MM.1S (cell line): ENCODE results near the gene BTBD9.

Experiments
- DNase-seq: peaks from one replicate; pipeline ENCODE4 v3.0.0-alpha.2; 2015
- H2AFZ ChIP-seq: fragments of 300-600 bp; sonication (generic); 2 replicates; pipeline ENCODE4 v1.6.0; 2016; ENCODE audit warnings: antibody characterized with exemption, low read length
- H3F3A ChIP-seq: fragments of 300-600 bp; sonication (generic); 2 replicates; pipeline ENCODE4 v1.6.1; 2016; ENCODE audit warnings: mild to moderate bottlenecking, antibody characterized with exemption, low read length, moderate library complexity, mixed read lengths; ENCODE audit not compliant: insufficient read depth
- H3K27ac ChIP-seq: fragments of 300-600 bp; sonication (generic); 2 replicates; pipeline ENCODE4 v1.5.1; 2016; ENCODE audit warnings: mild to moderate bottlenecking, low read length
- H3K27me3 ChIP-seq: fragments of 300-600 bp; sonication (generic); replicated peaks from 2 replicates; pipeline ENCODE4 v1.6.0; 2016; ENCODE audit warnings: low read length; ENCODE audit not compliant: insufficient read depth
- H3K36me3 ChIP-seq: fragments of 300-600 bp; sonication (generic); replicated peaks from 2 replicates; pipeline ENCODE4 v1.6.1; 2016; ENCODE audit warnings: mild to moderate bottlenecking, low read length, mixed read lengths; ENCODE audit not compliant: insufficient read depth
- H3K4me1 ChIP-seq: fragments of 300-600 bp; sonication (generic); 2 replicates; pipeline ENCODE4 v1.6.1; 2016; ENCODE audit warnings: low read length, mixed read lengths
- H3K4me2 ChIP-seq: fragments of 300-600 bp; sonication (generic); 2 replicates; pipeline ENCODE4 v1.6.0; 2016; ENCODE audit warnings: low read depth, low read length
- H3K4me3 ChIP-seq: fragments of 300-600 bp; sonication (generic); 2 replicates; pipeline ENCODE4 v1.5.1; 2016; ENCODE audit warnings: low read length, mixed read lengths
- H3K79me2 ChIP-seq: fragments of 300-600 bp; sonication (generic); 2 replicates; pipeline ENCODE4 v1.6.1; 2016; ENCODE audit warnings: mixed run types, low read length, mixed read lengths
- H3K9ac ChIP-seq: fragments of 300-600 bp; sonication (generic); 2 replicates; pipeline ENCODE4 v1.6.1; 2016; ENCODE audit warnings: low read length, mixed read lengths
- H3K9me2 ChIP-seq: fragments of 300-600 bp; sonication (generic); replicated peaks from 2 replicates; pipeline ENCODE4 v1.6.1; 2016; ENCODE audit warnings: mild to moderate bottlenecking, low read length, mixed read lengths; ENCODE audit not compliant: insufficient read depth
- H3K9me3 ChIP-seq: fragments of 300-600 bp; sonication (generic); replicated peaks from 2 replicates; pipeline ENCODE4 v1.6.1; 2016; ENCODE audit warnings: mild to moderate bottlenecking, low read length, mixed read lengths; ENCODE audit not compliant: insufficient read depth
- H4K20me1 ChIP-seq: fragments of 300-600 bp; sonication (generic); 2 replicates; pipeline ENCODE4 v1.6.1; 2016; ENCODE audit warnings: mild to moderate bottlenecking, low read length, moderate library complexity, mixed read lengths; ENCODE audit not compliant: insufficient read depth
- EZH2 ChIP-seq: fragments of 300-600 bp; sonication (generic); optimal IDR thresholded peaks from 2 replicates; pipeline ENCODE3; 2017; ENCODE audit warnings: low read depth, mild to moderate bottlenecking, antibody characterized with exemption, low read length, mixed read lengths
- EZH2phosphoT487 ChIP-seq: fragments of 300-600 bp; sonication (generic); IDR thresholded peaks from 2 replicates; pipeline ENCODE4 v1.6.1; 2018; ENCODE audit warnings: antibody characterized with exemption, low read length
- TF ChIP-seq, protein P1 (sequence below): fragments of 300-600 bp; sonication (generic); IDR thresholded peaks from 2 replicates; pipeline ENCODE4 v1.5.1; 2016; ENCODE audit warnings: antibody characterized with exemption, low read length, mixed read lengths

The BTBD9 gene

DNA sequence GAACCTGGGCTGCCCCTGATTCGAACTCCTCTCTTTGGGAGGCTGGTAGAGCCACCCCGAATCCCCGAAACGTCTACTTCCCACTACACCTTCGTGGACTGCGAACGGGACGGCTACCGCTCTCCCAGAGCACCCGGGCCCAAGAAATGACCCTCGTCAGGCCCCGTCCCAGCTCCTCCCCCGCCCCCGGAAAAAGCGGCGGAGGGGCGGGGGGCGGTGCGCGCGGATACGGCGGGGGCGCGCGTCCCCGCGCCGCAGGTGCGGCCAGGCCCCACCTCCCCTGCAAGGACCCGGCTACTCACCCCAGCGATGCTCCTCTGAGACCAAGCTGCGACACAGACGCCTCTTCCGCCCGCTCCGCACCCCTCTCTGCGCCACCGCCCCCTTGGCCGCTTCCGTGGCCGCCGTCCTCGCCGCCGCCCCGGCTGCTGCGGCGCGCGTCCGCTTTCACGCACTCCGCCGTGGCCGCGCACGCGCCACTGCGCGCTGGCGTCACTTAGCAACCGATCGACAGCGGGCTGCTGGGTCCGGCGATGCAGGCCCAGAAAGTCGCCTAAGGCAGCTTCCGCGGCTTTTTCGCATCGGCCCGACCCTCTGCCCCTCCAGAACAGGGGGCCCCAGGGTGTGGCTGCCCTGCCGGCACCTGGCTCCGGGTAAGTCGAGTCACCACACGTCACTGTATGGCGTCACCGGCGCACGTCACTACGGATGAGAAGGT lies at the start of gene BTBD9:
TSS of gene BTBD9 (minus strand) at position 432 of the 718 bp plus-strand sequence.
- Histone ChIP-seq H3F3A (peaks cover 3% of the 10 kb centered on the region), H3K79me2 (no peaks in the 10 kb centered on the region), H3K4me1 (peaks cover 4% of the 10 kb centered on the region; the same call in 1 of the 2 replicates), H3K27me3 (no peaks in the 10 kb centered on the region), H3K36me3 (no peaks in the 10 kb centered on the region), H3K4me3 (peak within 1 kb of the TSS; percentile 98), H3K27ac (peak within 1 kb of the TSS; percentile 79; the same call in 1 of the 2 replicates), H2AFZ (peak within 1 kb of the TSS; percentile 100), H3K4me2 (peak within 1 kb of the TSS; percentile 59), H3K9ac (peak within 1 kb of the TSS; percentile 88), H3K9me2 (no peaks in the 10 kb centered on the region), H4K20me1 (no peaks in the 10 kb centered on the region), H3K9me3 (no peaks in the 10 kb centered on the region)
- DNase-seq, result peak; percentile 82
- TF ChIP-seq EZH2phosphoT487 (no peak), EZH2 (no peak)
- TF ChIP-seq, protein P1, sequence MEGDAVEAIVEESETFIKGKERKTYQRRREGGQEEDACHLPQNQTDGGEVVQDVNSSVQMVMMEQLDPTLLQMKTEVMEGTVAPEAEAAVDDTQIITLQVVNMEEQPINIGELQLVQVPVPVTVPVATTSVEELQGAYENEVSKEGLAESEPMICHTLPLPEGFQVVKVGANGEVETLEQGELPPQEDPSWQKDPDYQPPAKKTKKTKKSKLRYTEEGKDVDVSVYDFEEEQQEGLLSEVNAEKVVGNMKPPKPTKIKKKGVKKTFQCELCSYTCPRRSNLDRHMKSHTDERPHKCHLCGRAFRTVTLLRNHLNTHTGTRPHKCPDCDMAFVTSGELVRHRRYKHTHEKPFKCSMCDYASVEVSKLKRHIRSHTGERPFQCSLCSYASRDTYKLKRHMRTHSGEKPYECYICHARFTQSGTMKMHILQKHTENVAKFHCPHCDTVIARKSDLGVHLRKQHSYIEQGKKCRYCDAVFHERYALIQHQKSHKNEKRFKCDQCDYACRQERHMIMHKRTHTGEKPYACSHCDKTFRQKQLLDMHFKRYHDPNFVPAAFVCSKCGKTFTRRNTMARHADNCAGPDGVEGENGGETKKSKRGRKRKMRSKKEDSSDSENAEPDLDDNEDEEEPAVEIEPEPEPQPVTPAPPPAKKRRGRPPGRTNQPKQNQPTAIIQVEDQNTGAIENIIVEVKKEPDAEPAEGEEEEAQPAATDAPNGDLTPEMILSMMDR, result no peak

DNA sequence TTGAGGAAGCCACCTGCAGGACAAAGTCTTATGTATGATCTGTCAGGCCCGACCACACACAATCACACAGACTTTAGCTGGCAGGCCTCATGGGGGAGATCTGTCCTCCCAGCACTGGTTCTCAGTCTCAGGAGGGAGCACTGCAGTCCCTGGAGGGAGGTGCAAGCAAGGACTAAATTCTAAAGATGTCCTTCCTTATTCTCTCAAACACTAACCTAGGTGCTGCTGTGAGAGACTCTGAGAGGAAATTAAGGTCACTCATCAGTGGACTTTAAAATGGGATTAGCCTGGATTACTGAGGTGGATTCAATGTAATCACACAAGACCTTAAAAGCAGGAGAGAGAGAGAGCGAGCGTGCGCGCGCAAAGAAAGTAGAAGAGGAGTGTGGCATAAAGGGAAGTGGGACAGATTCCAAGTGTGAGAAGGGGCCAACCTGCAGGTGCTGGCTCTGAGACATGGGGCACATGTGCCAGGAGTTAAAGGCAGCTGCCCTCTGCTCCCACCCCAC lies 48.9 kb upstream of the BTBD9 start:
- no peaks in the 10 kb centered on the region for H3K9me2 ChIP-seq
- H3K9me3 ChIP-seq, result no peaks in the 10 kb centered on the region
- no peaks in the 10 kb centered on the region for H3K27me3 ChIP-seq
- TF ChIP-seq EZH2, result no peak
- TF ChIP-seq EZH2phosphoT487, result no peak
- TF ChIP-seq, protein P1, result no peak
- H3K9ac ChIP-seq, result no peak overlapping the region
- no peaks in the 10 kb centered on the region for H3F3A ChIP-seq
- peaks cover 8% of the 10 kb centered on the region; the same call in 1 of the 2 replicates for H3K4me1 ChIP-seq
- no peak overlapping the region for H3K27ac ChIP-seq
- H3K36me3 ChIP-seq, result no peaks in the 10 kb centered on the region; the same call in 1 of the 2 replicates
- no peak overlapping the region for H2AFZ ChIP-seq
- no peak overlapping the region for H3K4me3 ChIP-seq
- DNase-seq, result no peak
- no peaks in the 10 kb centered on the region for H4K20me1 ChIP-seq
- peaks cover 58% of the 10 kb centered on the region for H3K79me2 ChIP-seq
- H3K4me2 ChIP-seq, result no peak overlapping the region

DNA sequence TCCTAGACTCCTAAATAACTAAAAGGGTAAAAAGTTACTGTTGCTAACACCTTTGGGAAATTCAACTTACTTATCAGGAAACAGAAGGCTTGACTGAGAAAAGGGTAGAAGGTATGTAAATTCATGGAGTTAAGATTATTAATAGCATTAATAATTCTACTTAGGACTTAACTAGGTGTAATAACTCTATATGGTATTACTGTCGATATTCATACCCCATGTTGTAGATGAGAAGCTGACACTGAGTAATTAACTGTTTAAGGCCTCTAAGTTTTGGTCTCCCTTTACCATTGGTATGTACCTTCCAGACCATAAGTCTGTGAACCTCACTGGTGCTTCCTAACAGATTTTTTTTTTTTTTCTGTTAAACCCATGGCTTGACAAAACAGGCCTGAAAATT lies 47.8 kb upstream of the BTBD9 start:
- Histone ChIP-seq H2AFZ (no peak overlapping the region), H3K9me2 (no peaks in the 10 kb centered on the region), H3K9me3 (no peaks in the 10 kb centered on the region), H4K20me1 (no peaks in the 10 kb centered on the region), H3K9ac (no peak overlapping the region), H3K4me2 (no peak overlapping the region), H3K4me3 (no peak overlapping the region), H3F3A (no peaks in the 10 kb centered on the region), H3K4me1 (peaks cover 8% of the 10 kb centered on the region; the same call in 1 of the 2 replicates), H3K79me2 (peaks cover 55% of the 10 kb centered on the region), H3K36me3 (no peaks in the 10 kb centered on the region; the same call in 1 of the 2 replicates), H3K27ac (no peak overlapping the region), H3K27me3 (no peaks in the 10 kb centered on the region)
- TF ChIP-seq, protein P1, result no peak
- TF ChIP-seq EZH2phosphoT487 (no peak), EZH2 (no peak)
- DNase-seq, result no peak
